HepG2 (cell line): ENCODE measurements around the gene PSMD3. TPM values are rescaled to one million over a fixed set of nuclear protein-coding genes. Genes with fewer than 3 reads are reported as not detected.
A peak's percentile ranks its signal among the peaks of the same experiment; 100 is the strongest.

Source experiments
- ADNP ChIP-seq: sonication (generic); formaldehyde crosslinking; IDR thresholded peaks from 2 replicates; pipeline ENCODE4 v1.4.0; 2020; ENCODE audit warnings: missing genetic modification reagents
- FOXK2 ChIP-seq: fragments of 450-650 bp; IDR thresholded peaks from 2 replicates; pipeline ENCODE4 v1.6.1; 2016
- GPBP1L1 ChIP-seq: sonication (generic); formaldehyde crosslinking; IDR thresholded peaks from 2 replicates; pipeline ENCODE4 v1.5.0; 2020; ENCODE audit warnings: mild to moderate bottlenecking, missing genetic modification reagents
- HNRNPL ChIP-seq: fragments of 200-400 bp; formaldehyde crosslinking; IDR thresholded peaks from 2 replicates; pipeline ENCODE4 v1.6.1; 2017; ENCODE audit warnings: mild to moderate bottlenecking, low read depth, low read length
- MLXIP ChIP-seq: sonication (generic); formaldehyde crosslinking; IDR thresholded peaks from 2 replicates; pipeline ENCODE4 v1.9.0; 2021; ENCODE audit warnings: missing genetic modification reagents, borderline replicate concordance
- MTERF4 ChIP-seq: sonication (generic); formaldehyde crosslinking; IDR thresholded peaks from 2 replicates; pipeline ENCODE4 v1.8.0; 2023; ENCODE audit warnings: mild to moderate bottlenecking, missing genetic modification reagents
- NCOA1 ChIP-seq: sonication (generic); formaldehyde crosslinking; IDR thresholded peaks from 2 replicates; pipeline ENCODE4 v1.9.0; 2021; ENCODE audit warnings: missing genetic modification reagents
- REL ChIP-seq: sonication (generic); formaldehyde crosslinking; conservative IDR thresholded peaks from 2 replicates; pipeline ENCODE4 v1.8.0; 2022; ENCODE audit warnings: mild to moderate bottlenecking, missing genetic modification reagents, moderate library complexity
- SALL1 ChIP-seq: sonication (generic); formaldehyde crosslinking; IDR thresholded peaks from 2 replicates; pipeline ENCODE4 v1.8.0; 2022; ENCODE audit warnings: mild to moderate bottlenecking, missing genetic modification reagents
- SOX6 ChIP-seq, 2 experiments: fragments of 450-650 bp in 1 of 2; sonication (generic) in 1 of 2; formaldehyde crosslinking in 1 of 2; IDR thresholded peaks; 2 replicates each; pipeline versions ENCODE4 v1.4.0 to v1.6.1; 2017 to 2020; ENCODE audit warnings: antibody characterized with exemption in 1 of 2, mild to moderate bottlenecking in 1 of 2, missing genetic modification reagents in 1 of 2
- SPEN ChIP-seq: sonication (generic); formaldehyde crosslinking; IDR thresholded peaks from 2 replicates; pipeline ENCODE4 v1.5.1; 2020; ENCODE audit warnings: low read depth, mild to moderate bottlenecking, missing genetic modification reagents
- THAP7 ChIP-seq: sonication (generic); formaldehyde crosslinking; IDR thresholded peaks from 2 replicates; pipeline ENCODE4 v1.8.1; 2023; ENCODE audit warnings: mild to moderate bottlenecking, missing genetic modification reagents
- THAP9 ChIP-seq: sonication (generic); formaldehyde crosslinking; IDR thresholded peaks from 2 replicates; pipeline ENCODE4; 2020; ENCODE audit warnings: missing genetic modification reagents, mild to moderate bottlenecking, borderline replicate concordance
- ZFP1 ChIP-seq: IDR thresholded peaks from 2 replicates; pipeline ENCODE4 v1.6.1; 2016
- ZFP41 ChIP-seq: sonication (generic); formaldehyde crosslinking; IDR thresholded peaks from 2 replicates; pipeline ENCODE4 v1.4.0; 2020; ENCODE audit warnings: mild to moderate bottlenecking, missing genetic modification reagents, borderline replicate concordance
- ZFP91 ChIP-seq: sonication (generic); formaldehyde crosslinking; IDR thresholded peaks from 2 replicates; pipeline ENCODE4 v1.9.0; 2022; ENCODE audit warnings: missing genetic modification reagents, mild to moderate bottlenecking, borderline replicate concordance
- ZNF20 ChIP-seq: sonication (generic); formaldehyde crosslinking; IDR thresholded peaks from 2 replicates; pipeline ENCODE4 v1.4.0; 2020; ENCODE audit warnings: mild to moderate bottlenecking, moderate library complexity, missing genetic modification reagents
- ZNF776 ChIP-seq: sonication (generic); formaldehyde crosslinking; IDR thresholded peaks from 2 replicates; pipeline ENCODE4 v1.4.0; 2020; ENCODE audit warnings: mild to moderate bottlenecking, missing genetic modification reagents
- polyA plus RNA-seq, 8 experiments: library from polyadenylated mRNA; depleted of rRNA in 3 of 8; stranded (reverse) in 7 of 8; unstranded in 1 of 8; fragments of >200 nt; fragmentation: Illumina TruSeq in 4 of 8; extraction: Trizol in 4 of 8; gene quantifications; 2 replicates each; pipeline versions ENCODE4 v1.2.1 to v1.2.3, GENCODE V29; 2011 to 2016; ENCODE audit warnings: low read depth in 4 of 8, missing spikeins in 1 of 8, mixed read lengths in 1 of 8; ENCODE audit not compliant: insufficient read depth in 1 of 8
- total RNA-seq, 5 experiments: library from RNA; depleted of rRNA; stranded (reverse); fragments of >200 nt; fragmentation: Illumina TruSeq; extraction: Trizol; gene quantifications; 2 replicates each; pipeline ENCODE4 v1.2.3, GENCODE V29; 2016; ENCODE audit warnings: low read depth in 1 of 5

PSMD3 gene
- total and polyA plus RNA-seq, 2 of the 13 experiments (the other 11 are each of a cell fraction or from before 2014, with no cell fraction given) = 97.4 to 146 TPM

GRCh38 chr17:39960524-39961041, 20.0 kb upstream of the PSMD3 start (continued):
- TF ChIP-seq THAP7 (no peak), ZFP91 (CRISPR knock-in tag) (no peak), ZFP41 (CRISPR knock-in tag) (no peak), HNRNPL (no peak), MTERF4 (CRISPR knock-in tag) (no peak), SPEN (CRISPR knock-in tag) (no peak), MLXIP (CRISPR knock-in tag) (no peak), SOX6 (IDR thresholded peaks at IDR 0.05) (no peak), SOX6 (CRISPR knock-in tag; IDR thresholded peaks at IDR 0.05) (peak; percentile 33; the same call in 1 of the 2 replicates), GPBP1L1 (CRISPR knock-in tag) (no peak), ZNF776 (CRISPR knock-in tag) (no peak), FOXK2 (0 out of 2 replicates have a peak, but pooled peaks have one; percentile 48), THAP9 (no peak), NCOA1 (CRISPR knock-in tag) (no peak), REL (CRISPR knock-in tag) (no peak), ADNP (CRISPR knock-in tag) (no peak), SALL1 (CRISPR knock-in tag) (peak; percentile 25; the same call in 1 of the 2 replicates), ZNF20 (no peak), ZFP1 (no peak)
